Activated CD8-positive, alpha-beta memory T cell treated with anti-CD3 and anti-CD28 coated beads, Interleukin-2, amount 10 ng/mL, durations not matched to agents 7 days and 5 days (primary cell): ENCODE data around the gene IFT88. TPM values are rescaled to one million over a fixed set of nuclear protein-coding genes. Genes with fewer than 3 reads are reported as not detected.
A peak's percentile ranks its signal among the peaks of the same experiment; 100 is the strongest.
"Not testable (repeated sequence)": the region's sequence is repeated elsewhere in the genome, so short reads cannot be mapped to it uniquely, and the experiment has no call there.

ENCODE experiments used
- ATAC-seq: fragments of 150-1000 bp; cut with Tn5 transposase; one replicate; pipeline ENCODE4 v1.10.0; 2021; ENCODE audit warnings: moderate library complexity
- CTCF ChIA-PET: fragments of 350-600 bp; sonication (Branson Sonifier 250); formaldehyde crosslinking; loops from one replicate; lab custom pipeline; 2021; ENCODE audit warnings: antibody characterized with exemption; lab: Charles Lee
- DNase-seq: peaks from one replicate; pipeline ENCODE4 v3.0.0-alpha.2; 2020
- H3K27ac Mint-ChIP-seq: one replicate; pipeline ENCODE4 v1.8.0; 2021; ENCODE audit warnings: mild to moderate bottlenecking, mixed read lengths
- H3K27me3 Mint-ChIP-seq: one replicate; pipeline ENCODE4 v1.8.0; 2021; ENCODE audit warnings: mixed read lengths
- H3K36me3 Mint-ChIP-seq: one replicate; pipeline ENCODE4 v1.8.0; 2021; ENCODE audit warnings: mild to moderate bottlenecking, mixed read lengths
- H3K4me1 Mint-ChIP-seq: one replicate; pipeline ENCODE4 v1.8.0; 2021; ENCODE audit warnings: mixed read lengths
- H3K4me3 Mint-ChIP-seq: one replicate; pipeline ENCODE4 v1.8.0; 2021; ENCODE audit warnings: mild to moderate bottlenecking, moderate library complexity, mixed read lengths
- H3K9me3 Mint-ChIP-seq: one replicate; pipeline ENCODE4 v1.8.0; 2022; ENCODE audit warnings: low read depth, mixed read lengths
- total RNA-seq, 2 experiments: library from RNA; stranded (reverse); gene quantifications; one replicate each; pipeline ENCODE4 v1.2.3, GENCODE V29; 2021

The IFT88 gene
- total RNA-seq, 2 experiments from 2014 or later: 5.4 to 6.4 TPM

DNA sequence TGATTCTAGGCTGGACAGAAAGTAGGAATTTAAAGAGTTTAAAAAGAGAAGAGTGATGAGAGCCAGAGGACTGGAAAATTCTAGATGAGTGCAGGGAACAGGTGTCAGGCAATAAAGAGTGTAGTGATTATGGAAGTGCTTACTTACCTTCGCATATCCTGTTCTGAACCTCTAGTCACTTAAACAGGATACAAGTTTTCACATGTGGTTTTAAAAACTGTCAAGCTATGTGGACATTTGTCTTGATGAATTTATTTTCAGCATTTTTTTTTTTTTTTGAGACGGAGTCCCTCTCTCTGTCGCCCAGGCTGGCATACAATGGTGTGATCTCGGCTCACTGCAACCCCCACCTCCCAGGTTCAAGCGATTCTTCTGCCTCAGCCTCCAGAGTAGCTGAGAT lies 102.2 kb downstream of the IFT88 start:
- Mint-ChIP-seq H3K4me3 (no peak overlapping the region), H3K27ac (no peak overlapping the region), H3K27me3 (no peaks in the 10 kb centered on the region), H3K36me3 (no peaks in the 10 kb centered on the region), H3K4me1 (peaks cover 2% of the 10 kb centered on the region), H3K9me3 (no peaks in the 10 kb centered on the region)
- CTCF ChIA-PET: no interaction called here
- ATAC-seq (peak; percentile 68), DNase-seq (no peak)

GRCh38 chr13:20671789-20672188 lies 104.8 kb downstream of the IFT88 start:
- Mint-ChIP-seq H3K4me3 (no peak overlapping the region), H3K9me3 (no peaks in the 10 kb centered on the region), H3K27me3 (no peaks in the 10 kb centered on the region), H3K4me1 (peaks cover 2% of the 10 kb centered on the region), H3K36me3 (no peaks in the 10 kb centered on the region), H3K27ac (no peak overlapping the region)
- no peak for DNase-seq
- CTCF ChIA-PET: interaction anchor here (1.3 kb wide), 1 partner anchor 39 kb away, joined by 4 read pairs; no protein-coding TSS in a partner anchor
- no peak for ATAC-seq

DNA sequence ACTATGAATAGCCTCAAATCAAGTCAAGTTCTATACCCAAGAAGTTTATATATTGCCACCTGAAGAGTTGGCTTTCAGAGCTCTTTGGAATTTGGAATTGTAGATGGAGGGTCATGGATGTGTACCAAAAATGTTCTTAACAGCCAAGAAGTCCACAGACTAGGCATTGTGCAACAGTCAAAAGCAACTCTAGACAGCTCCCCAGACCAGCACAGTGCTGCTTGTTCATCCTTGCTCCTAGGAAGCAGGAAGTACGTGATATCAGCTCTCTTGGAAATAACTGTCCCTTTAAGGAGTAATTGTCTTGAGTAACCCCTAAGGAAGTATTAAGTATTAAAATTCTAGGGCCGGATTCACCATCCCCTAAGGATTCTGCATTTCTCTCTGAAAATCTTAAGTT lies 105.8 kb downstream of the IFT88 start:
- Mint-ChIP-seq H3K9me3 (no peaks in the 10 kb centered on the region), H3K4me1 (peaks cover 2% of the 10 kb centered on the region), H3K27ac (no peak overlapping the region), H3K27me3 (no peaks in the 10 kb centered on the region), H3K36me3 (no peaks in the 10 kb centered on the region), H3K4me3 (no peak overlapping the region)
- no peak for DNase-seq
- no peak for ATAC-seq
- CTCF ChIA-PET: interaction anchor here (1.2 kb wide), 1 partner anchor 31 kb away, joined by 3 read pairs; no protein-coding TSS in a partner anchor

GRCh38 chr13:20673715-20674114 lies 106.8 kb downstream of the IFT88 start:
- ATAC-seq (no peak), DNase-seq (no peak)
- peaks cover 2% of the 10 kb centered on the region for H3K4me1 Mint-ChIP-seq
- H3K36me3 Mint-ChIP-seq: no peaks in the 10 kb centered on the region
- no peak overlapping the region for H3K27ac Mint-ChIP-seq
- H3K27me3 Mint-ChIP-seq: no peaks in the 10 kb centered on the region
- H3K4me3 Mint-ChIP-seq: no peak overlapping the region
- no peaks in the 10 kb centered on the region for H3K9me3 Mint-ChIP-seq
- CTCF ChIA-PET: no interaction called here

DNA sequence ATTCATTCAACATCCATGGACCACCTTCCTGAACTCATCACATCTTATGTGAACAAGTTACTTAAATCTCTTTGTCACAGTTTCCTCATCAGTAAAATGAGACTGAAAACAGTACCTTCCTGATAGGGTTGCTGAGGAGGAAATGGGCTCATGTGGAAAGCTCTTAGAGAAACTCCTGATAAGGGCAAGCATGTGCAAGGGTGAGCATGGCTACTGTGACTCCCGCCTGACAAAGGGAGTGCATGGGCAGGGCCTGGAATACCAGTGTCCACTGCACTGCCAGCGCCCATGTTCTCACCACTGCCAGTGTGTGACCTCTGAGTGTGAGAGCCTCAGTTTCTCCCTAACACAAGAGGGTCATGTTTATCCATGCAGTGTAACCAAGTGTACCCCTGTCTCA lies 109.3 kb downstream of the IFT88 start:
- H3K36me3 Mint-ChIP-seq: no peaks in the 10 kb centered on the region
- no peak for DNase-seq
- no peak overlapping the region for H3K4me3 Mint-ChIP-seq
- no peaks in the 10 kb centered on the region for H3K4me1 Mint-ChIP-seq
- CTCF ChIA-PET: no interaction called here
- no peaks in the 10 kb centered on the region for H3K27me3 Mint-ChIP-seq
- no peaks in the 10 kb centered on the region for H3K9me3 Mint-ChIP-seq
- no peak for ATAC-seq
- H3K27ac Mint-ChIP-seq: no peak overlapping the region

DNA sequence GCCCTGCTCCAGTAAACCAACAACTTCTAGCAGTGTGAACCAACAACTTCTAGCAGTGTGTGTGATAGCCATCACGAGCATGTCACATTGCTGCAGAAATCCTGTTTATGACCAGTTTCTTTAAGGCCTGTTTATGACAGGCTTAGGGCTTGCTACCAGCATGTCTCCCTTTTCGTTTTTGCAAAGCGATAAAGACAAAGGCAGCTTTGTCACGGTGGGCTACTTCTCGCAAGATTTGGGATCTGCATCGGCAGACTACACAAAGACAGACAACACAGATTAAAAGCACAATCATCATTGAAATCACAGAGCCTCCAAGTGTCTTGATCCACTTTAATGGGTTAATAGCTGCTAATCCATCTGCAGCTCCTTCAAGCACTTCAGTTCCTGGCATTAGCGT lies 111.6 kb downstream of the IFT88 start:
- not testable (repeated sequence) for DNase-seq, ATAC-seq, H3K4me1 Mint-ChIP-seq, H3K36me3 Mint-ChIP-seq, H3K9me3 Mint-ChIP-seq, H3K27ac Mint-ChIP-seq, H3K27me3 Mint-ChIP-seq, H3K4me3 Mint-ChIP-seq
- CTCF ChIA-PET: interaction anchor here (0.6 kb wide), 1 partner anchor 135 kb away, joined by 3 read pairs; no protein-coding TSS in a partner anchor

- no peaks in the 10 kb centered on the region for H3K4me1 Mint-ChIP-seq
- no peak for ATAC-seq
These were observed 112.9 kb downstream of the IFT88 start for GRCh38 chr13:20679879-20680278.

DNA sequence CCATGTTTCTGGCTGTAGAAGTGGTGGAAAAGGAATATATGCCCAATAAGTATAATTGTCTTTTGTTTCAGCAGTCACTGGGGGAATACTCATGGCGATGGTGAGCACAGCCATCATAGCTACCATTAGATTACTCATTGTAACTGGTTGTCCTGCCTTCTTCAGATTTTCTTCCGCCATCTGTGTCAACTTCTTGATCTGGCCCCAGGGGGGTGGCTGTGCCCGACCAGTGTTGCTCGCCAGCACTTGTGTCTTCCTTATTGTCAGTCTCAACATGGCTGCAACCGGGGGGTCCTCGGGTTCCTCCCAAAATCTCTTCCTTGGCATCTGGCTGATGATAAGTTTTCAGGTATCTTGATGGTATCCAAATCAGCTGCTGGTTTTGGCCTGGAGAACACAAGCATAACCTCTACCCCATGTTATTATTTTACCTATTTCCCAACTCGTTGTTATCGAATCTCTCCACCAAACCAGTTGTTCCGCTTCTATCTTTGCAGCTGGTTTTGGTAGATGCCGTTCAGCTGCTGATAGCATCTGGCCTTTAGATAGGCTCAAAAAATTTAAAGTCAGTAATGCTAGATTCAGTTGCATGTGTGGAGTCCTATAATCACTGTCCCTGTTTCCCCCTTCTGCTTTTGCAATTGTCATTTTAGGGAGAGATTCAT lies 113.6 kb downstream of the IFT88 start:
- Mint-ChIP-seq H3K4me1 (no peaks in the 10 kb centered on the region), H3K36me3 (no peaks in the 10 kb centered on the region), H3K27ac (no peak overlapping the region), H3K9me3 (no peaks in the 10 kb centered on the region), H3K27me3 (no peaks in the 10 kb centered on the region), H3K4me3 (no peak overlapping the region)
- DNase-seq: no peak
- ATAC-seq: no peak
- CTCF ChIA-PET: interaction anchor here (1.6 kb wide), 1 partner anchor 187 kb away, joined by 4 read pairs; no protein-coding TSS in a partner anchor

More at GRCh38 chr13:20679879-20680278, 112.9 kb downstream of the IFT88 start:
- CTCF ChIA-PET: interaction anchor here (1.6 kb wide), 1 partner anchor 187 kb away, joined by 4 read pairs; no protein-coding TSS in a partner anchor
- Mint-ChIP-seq H3K27me3 (no peaks in the 10 kb centered on the region), H3K4me3 (no peak overlapping the region), H3K27ac (no peak overlapping the region), H3K36me3 (no peaks in the 10 kb centered on the region), H3K9me3 (no peaks in the 10 kb centered on the region)
- DNase-seq: no peak

DNA sequence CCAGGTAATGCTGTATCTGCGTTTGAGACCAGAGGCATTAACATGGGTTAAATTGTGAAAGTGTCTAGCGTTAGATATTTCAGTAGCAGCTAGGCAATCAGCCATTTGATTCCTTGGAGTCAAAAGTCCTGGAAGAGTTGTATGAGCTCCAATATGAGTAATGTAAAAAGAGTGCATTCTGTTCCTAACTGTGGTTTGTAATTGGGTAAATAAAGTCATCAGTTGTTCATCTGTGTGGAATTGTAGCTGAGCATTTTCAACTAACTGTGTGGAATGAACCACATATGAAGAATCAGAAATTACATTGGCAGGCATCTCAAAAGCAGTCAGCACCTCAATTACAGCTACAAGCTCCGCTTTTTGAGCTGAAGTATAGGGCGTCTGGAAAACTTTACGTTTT lies 114.5 kb downstream of the IFT88 start:
- H3K36me3 Mint-ChIP-seq, CTCF ChIA-PET, H3K27ac Mint-ChIP-seq, DNase-seq, H3K4me1 Mint-ChIP-seq, H3K27me3 Mint-ChIP-seq, H3K9me3 Mint-ChIP-seq, ATAC-seq, H3K4me3 Mint-ChIP-seq: not testable (repeated sequence)

- no peak overlapping the region for H3K27ac Mint-ChIP-seq
- no peak overlapping the region for H3K4me3 Mint-ChIP-seq
- no peaks in the 10 kb centered on the region for H3K36me3 Mint-ChIP-seq
- H3K4me1 Mint-ChIP-seq: no peaks in the 10 kb centered on the region
- ATAC-seq (no peak), DNase-seq (no peak)
- no peaks in the 10 kb centered on the region for H3K9me3 Mint-ChIP-seq
- H3K27me3 Mint-ChIP-seq: no peaks in the 10 kb centered on the region
- CTCF ChIA-PET: no interaction called here
These were observed 115.1 kb downstream of the IFT88 start for GRCh38 chr13:20682061-20682460.

DNA sequence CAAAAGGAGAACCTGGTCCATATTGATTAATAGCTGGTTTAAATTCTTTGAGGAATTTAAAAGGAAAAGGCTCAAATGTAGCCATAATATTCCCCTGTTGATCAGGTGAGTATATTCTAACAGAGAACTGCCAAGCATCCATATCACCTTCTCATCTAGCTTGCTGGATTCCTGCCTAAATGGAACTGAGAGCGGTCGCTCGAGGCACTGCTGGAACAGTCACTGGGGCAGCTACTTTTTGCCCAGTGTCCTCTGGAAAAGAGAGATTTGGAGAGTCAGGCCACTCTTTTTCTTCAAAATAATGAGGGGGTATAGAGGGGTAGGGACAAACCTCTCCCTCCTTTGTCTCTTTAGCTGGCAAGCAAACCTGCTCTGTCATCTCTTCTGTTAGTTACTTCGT lies 117.1 kb downstream of the IFT88 start:
- no peaks in the 10 kb centered on the region for H3K9me3 Mint-ChIP-seq
- no peak overlapping the region for H3K4me3 Mint-ChIP-seq
- no peak for ATAC-seq
- H3K36me3 Mint-ChIP-seq: no peaks in the 10 kb centered on the region
- CTCF ChIA-PET: no interaction called here
- H3K27me3 Mint-ChIP-seq: no peaks in the 10 kb centered on the region
- H3K4me1 Mint-ChIP-seq: no peaks in the 10 kb centered on the region
- H3K27ac Mint-ChIP-seq: no peak overlapping the region
- DNase-seq: no peak

GRCh38 chr13:20684546-20684945 lies 117.6 kb downstream of the IFT88 start:
- no peaks in the 10 kb centered on the region for H3K9me3 Mint-ChIP-seq
- H3K36me3 Mint-ChIP-seq: no peaks in the 10 kb centered on the region
- no peak for DNase-seq
- no peak overlapping the region for H3K4me3 Mint-ChIP-seq
- no peaks in the 10 kb centered on the region for H3K4me1 Mint-ChIP-seq
- no peaks in the 10 kb centered on the region for H3K27me3 Mint-ChIP-seq
- H3K27ac Mint-ChIP-seq: no peak overlapping the region
- CTCF ChIA-PET: no interaction called here
- no peak for ATAC-seq

DNA sequence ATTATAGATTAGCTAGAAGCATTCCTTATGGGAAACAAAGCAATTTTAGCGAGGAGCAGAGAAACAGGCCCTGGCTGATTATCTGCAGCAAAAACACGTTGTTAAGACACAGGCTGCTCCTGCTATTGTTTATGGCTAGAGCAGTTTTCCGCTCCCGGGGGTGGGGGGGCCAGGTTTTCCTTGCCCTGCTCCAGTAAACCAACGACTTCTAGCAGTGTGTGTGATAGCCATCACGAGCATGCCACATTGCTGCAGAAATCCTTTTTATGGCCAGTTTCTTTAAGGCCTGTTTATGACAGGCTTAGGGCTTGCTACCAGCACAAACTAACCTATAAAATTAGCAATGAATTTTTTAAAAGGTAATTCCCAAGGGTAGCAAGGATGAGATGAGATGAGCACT lies 118.1 kb downstream of the IFT88 start:
- CTCF ChIA-PET: no interaction called here
- H3K36me3 Mint-ChIP-seq: no peaks in the 10 kb centered on the region
- H3K27ac Mint-ChIP-seq: no peak overlapping the region
- no peaks in the 10 kb centered on the region for H3K27me3 Mint-ChIP-seq
- no peaks in the 10 kb centered on the region for H3K9me3 Mint-ChIP-seq
- ATAC-seq: no peak
- no peak overlapping the region for H3K4me3 Mint-ChIP-seq
- H3K4me1 Mint-ChIP-seq: no peaks in the 10 kb centered on the region
- DNase-seq: no peak

DNA sequence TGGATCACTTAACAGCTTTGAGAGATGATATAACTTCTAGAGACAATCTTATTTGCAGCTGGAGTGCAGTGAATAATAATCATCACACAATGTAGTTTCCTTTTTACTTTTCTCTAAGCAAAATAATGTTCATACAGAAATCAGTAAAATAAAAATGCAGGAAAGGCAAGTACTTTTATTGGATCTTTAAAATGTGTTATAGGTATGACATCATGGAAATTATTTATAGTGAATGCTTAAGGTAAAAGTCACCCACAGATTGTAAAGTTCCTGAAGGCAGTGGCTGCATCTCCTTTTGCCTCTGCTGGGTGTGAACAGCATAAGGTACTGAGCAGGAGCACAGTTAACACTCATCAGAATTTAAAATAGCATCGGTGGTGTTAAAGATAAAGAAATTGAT lies 119.2 kb downstream of the IFT88 start:
- H3K36me3 Mint-ChIP-seq: no peaks in the 10 kb centered on the region
- no peak for ATAC-seq
- H3K4me1 Mint-ChIP-seq: no peaks in the 10 kb centered on the region
- H3K9me3 Mint-ChIP-seq: no peaks in the 10 kb centered on the region
- no peaks in the 10 kb centered on the region for H3K27me3 Mint-ChIP-seq
- no peak overlapping the region for H3K27ac Mint-ChIP-seq
- CTCF ChIA-PET: interaction anchor here (0.9 kb wide), 1 partner anchor 27 kb away, joined by 3 read pairs; no protein-coding TSS in a partner anchor
- no peak overlapping the region for H3K4me3 Mint-ChIP-seq
- no peak for DNase-seq
